NCI-H2081 treated with DMSO at 0.1 percent for 48 hours (cell line): ENCODE results near the gene CEP68.

Experiments used
- DNase-seq: peaks from one replicate; lab custom pipeline; 2025; lab: John Stamatoyannopoulos, UW

CEP68 gene

DNA sequence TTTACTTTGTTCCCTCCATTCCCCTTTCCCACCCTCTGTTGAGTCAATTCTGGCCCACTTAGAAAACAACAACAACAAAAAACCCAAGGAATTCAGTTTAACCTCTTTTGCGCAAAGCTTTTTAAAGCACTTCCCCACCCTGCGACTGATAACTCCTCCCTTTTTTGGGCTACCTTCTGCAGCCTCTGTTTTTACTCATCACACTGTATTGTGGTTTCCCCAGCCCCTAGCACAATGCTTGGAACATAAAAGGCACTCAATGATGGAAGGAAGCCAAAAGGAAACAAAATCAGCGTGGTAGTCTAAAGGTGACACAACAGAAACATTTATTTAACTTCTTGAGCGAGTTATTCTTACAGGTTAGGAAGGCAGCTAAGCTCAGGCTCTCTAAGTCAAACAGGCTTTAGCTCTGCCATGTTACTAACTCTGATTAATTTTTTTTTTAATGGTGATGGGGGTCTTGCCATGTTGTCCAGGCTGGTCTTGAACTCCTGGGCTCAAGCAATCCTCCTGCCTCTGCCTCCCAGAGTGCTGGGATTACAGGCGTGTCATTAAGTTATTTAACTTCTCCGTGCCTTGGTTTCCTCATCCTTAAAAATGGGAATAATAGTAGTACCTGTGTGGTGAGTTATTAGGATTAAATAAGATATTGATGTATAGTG lies 1.3 kb downstream of the CEP68 start:
- DNase-seq = no peak

DNA sequence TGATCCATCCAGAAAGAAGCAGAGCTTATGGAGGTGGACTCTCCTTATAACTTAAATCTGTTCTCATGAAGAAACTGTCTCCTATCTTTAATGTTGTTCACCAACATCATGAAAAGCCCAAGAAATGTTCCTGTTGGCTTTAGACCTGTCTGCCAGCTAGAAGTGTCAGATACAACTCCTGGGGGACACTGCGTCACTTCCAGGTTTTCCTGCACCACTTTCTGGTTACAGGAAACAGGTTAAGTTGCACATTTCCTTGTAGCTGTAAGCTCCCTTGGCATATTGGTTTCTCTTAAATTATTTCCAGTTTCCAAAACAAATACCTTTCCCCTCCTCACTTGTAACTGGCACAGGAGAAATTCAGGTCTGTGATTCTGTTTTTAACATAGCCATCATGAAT lies 2.9 kb downstream of the CEP68 start:
- no peak for DNase-seq

DNA sequence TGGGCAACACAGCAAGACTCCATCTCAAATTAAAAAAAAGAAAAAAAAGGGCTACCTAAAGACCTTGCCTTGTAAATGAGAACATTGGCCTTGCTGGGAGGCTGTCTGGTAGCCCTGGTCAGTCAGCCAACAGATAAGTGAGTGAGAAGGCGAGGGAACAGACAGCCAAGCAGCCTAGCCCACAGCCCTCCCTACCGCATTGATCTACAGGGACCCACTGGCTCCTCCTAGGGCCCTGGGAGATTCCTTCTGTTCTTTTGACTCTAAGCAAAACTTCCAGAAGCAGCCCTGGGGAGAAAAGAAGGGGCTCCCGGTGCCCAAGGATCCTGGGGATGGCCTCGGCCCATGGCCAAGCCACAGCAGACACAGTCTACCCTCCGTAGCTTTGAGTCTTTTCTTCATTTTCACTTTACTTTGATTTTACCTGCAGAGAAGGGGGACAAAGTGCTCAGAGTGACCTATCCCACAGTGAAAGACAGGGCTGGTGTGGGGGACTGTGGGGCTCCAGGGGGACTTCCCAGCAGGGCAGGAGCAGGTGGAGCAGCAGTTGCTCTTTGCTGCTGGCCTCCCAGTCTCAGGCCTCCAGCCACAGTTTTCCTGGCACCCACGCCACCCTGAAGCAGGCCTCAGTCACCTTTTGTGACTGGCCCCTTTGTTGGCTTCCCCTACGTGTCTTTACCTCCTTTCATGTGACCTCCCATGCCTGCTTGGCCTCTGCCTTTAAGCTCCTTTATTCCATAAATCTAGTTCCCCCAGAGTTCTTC lies 5.1 kb downstream of the CEP68 start:
- DNase-seq = no peak

DNA sequence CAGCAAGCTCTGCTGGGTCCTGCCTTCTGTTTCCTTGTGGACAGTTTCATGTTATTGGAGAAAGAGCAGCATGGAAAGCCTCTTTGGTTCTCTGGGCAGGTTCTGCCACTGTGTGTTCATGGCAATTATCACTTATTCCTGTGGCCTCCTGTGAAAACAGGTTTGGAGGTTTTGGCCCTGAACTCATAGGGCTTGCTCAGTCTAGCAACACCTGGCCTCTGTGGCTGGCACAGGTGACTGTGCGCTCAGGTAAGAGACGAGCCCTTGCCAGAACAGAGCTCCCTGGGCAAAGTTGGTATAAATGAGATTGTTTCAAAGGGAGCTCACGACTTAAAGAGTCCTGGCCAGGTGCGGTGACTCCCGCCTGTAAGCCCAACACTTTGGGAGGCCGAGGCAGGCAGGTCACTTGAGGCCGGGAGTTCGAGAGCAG lies 5.7 kb downstream of the CEP68 start:
- DNase-seq = no peak

DNA sequence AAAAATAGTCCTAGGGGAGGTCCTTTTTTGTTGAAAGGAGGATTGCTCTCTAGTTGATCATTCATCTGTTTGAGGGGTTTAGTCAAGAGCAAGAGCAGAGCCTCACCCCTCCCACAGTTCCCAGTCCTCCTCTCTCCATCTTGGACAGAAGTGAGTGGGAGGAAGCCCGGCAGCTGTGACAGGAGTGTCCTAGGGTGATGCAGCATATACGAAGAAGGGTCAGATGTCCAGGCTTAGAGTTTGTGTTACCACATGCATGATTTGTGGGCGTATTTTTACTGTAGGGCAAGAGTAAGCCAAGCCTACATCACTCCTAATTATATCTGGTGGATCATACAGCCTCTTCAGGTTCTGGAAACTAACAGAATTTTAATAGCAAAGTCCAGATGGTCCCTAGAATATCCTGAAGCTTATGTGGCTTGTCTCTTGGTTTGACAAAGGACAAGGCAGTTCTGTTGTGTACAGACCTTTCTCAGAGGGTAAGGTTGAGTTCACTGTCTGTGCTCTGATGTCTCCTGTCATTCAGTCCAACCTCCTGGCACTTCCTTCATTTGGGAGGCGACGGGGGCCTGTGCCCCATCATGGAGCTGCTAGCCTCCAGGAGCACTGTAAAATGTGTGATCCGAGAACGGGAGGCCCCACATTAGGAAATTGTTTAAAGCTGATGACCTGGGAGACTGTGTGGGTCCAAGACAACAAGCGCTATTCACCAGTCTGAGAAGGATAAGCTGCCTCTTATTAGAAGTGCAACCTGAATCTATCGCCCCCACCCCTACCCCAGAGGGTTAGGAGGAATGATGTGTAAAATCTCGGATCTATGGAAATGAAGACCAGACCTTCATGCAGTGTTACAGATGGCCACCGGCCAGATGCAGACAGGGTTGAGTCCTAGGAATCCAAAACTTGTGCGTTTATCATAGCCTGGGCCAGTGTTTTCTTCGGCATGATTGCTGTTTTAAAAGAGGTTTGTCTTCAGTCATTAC lies 6.9 kb downstream of the CEP68 start:
- DNase-seq = no peak

DNA sequence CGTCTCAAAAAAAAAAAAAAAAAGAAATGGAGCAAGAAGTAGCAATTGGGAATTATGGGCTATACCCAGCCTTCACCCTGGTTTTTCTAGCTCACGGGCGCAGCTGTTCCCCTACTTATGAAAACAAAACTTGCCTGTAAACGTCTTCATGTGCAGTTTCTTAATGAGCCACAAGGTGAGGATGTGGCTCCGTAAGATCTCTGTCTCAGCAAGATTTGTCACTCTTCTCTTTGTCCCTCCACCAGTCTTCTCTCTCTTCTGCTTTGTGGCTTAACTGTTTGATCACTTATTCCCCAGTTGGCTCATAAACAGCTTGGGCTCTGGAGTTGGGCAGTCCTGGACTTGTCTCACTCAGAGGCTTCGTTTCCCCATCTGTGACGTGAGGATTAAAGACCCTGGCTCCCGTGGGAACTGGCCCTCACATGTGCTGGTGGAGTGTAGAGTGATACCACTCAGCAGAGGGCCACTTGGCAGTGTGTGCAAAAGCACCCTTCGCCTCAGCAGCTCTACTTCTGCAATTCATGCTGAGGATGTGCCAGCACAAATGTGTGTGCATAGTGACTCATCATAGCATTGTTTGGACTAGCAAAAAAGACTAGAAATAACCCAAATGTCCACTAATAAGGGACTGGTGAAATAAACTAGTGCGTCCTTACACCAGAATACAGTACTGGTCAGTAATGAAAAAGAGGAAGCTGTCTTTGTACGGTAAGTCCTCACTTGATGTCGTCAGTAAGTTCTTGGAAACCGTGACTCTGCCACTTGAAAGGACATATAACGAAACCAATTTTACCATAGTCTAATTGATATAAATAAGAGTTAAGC lies 8.7 kb downstream of the CEP68 start:
- no peak for DNase-seq

DNA sequence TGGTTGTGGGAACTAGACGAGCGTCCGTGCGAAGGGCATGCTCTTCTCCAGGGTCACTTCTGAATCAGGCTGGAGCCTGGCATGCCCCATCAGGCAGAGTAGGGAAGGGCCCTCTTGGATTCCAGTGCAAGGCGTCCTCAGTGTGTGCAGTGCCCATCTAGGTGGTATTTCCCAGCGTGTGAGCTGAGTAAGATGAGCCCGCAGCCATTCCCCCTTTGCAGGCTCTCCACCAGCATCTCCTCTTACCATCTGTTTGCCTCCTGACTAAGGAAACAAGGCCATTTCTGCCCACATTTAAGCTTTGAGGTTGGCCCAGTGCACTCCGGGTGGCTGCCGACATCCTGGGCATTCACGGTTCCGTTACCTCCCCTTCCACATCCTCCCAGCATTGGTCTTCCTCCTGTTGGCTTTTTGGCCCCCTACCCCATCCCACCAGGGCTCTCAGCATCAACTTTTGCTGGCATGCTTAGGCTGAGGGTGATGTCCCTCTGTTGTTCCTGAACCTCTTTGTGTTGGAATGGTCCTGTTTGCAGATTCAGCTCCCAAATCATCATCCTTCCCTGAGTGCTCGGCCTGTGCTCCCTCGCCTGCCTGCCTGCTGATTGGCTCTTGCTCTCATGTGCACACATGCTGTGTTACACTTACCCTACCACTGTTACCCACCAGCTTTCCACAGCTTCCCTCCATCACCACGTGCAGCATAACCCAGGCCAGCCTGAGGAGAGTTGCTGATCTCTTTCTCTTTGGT lies 11.8 kb downstream of the CEP68 start:
- no peak for DNase-seq

DNA sequence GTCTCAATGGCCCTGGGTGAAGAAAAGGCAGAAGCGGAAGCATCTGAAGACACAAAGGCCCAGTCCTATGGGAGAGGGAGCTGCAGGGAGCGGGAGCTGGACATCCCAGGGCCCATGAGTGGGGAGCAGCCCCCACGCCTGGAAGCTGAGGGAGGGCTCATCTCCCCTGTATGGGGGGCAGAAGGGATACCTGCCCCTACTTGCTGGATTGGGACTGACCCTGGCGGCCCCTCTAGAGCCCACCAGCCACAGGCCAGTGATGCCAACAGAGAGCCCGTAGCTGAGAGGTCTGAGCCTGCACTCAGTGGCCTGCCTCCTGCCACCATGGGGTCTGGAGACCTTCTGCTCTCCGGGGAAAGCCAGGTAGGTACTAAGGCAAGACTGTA lies 13.2 kb downstream of the CEP68 start:
- no peak for DNase-seq

DNA sequence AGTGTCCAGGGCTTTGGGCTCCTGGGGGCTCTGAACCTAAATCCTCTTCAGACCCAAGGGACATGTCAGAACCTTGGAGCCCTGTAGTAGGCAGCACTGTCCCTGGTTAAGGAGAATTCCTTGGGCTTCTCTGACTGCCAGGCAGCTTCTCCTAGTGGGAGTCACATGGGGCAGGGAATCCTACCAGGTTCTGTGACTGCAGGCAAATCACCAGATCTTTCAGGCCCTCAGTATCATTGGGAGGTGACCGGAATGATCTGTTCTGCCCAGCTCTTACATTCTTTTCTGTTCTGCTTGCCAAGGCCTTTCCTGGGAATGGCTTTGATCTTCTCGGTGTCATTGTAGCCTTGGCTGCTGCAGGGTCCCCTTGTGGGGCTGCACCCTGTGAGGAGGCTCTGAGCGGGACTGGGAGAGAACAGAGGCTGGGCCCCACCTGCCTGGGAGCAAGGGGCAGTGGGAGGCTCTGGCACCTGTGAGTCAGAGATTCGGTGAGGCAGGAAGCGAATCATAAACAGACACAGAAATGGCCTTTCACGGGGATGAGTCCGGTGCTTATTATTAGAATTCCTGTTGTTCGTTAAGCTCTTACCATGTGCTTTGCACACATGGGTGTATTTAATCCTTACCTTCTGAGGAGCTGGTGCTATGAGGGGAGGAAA lies 14.1 kb downstream of the CEP68 start:
- DNase-seq = no peak

DNA sequence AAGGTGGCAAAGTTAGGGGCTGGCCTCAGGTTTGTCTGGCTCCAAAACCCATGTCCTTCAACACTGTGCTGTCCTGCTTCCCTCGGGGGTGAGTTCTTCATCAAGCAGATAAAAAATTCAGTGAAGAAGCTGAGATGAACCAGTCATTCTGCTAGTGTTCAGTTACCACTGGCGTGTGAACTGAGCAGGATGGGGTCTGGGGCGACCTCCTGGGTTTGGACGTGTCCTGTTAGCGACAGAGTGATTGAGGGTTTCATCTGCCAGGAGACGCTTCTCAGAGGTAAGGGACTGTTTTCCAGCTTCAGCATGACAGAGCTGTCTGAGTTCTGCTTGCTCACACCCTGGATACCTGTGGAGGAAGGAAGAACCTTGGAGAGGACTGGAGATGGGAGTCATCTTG lies 14.6 kb downstream of the CEP68 start:
- no peak for DNase-seq

DNA sequence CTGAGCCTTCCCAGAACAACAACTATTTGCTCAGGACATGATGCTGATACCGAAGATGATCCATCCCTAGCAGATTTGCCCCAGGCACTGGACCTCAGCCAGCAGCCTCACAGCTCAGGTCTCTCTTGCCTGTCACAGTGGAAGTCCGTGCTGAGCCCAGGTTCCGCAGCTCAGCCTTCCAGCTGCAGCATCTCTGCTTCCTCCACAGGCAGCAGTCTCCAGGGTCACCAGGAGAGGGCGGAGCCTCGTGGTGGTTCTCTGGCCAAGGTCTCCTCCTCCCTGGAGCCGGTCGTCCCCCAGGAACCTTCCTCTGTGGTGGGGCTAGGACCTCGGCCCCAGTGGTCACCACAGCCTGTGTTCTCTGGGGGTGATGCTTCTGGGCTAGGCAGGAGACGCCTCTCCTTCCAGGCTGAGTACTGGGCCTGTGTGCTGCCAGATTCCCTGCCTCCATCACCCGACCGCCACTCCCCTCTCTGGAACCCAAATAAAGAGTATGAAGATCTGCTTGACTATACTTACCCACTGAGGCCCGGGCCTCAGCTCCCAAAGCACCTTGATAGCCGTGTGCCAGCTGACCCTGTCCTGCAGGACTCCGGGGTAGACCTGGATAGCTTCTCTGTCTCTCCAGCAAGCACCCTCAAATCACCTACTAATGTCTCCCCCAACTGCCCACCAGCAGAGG lies 15.4 kb downstream of the CEP68 start:
- DNase-seq = no peak

DNA sequence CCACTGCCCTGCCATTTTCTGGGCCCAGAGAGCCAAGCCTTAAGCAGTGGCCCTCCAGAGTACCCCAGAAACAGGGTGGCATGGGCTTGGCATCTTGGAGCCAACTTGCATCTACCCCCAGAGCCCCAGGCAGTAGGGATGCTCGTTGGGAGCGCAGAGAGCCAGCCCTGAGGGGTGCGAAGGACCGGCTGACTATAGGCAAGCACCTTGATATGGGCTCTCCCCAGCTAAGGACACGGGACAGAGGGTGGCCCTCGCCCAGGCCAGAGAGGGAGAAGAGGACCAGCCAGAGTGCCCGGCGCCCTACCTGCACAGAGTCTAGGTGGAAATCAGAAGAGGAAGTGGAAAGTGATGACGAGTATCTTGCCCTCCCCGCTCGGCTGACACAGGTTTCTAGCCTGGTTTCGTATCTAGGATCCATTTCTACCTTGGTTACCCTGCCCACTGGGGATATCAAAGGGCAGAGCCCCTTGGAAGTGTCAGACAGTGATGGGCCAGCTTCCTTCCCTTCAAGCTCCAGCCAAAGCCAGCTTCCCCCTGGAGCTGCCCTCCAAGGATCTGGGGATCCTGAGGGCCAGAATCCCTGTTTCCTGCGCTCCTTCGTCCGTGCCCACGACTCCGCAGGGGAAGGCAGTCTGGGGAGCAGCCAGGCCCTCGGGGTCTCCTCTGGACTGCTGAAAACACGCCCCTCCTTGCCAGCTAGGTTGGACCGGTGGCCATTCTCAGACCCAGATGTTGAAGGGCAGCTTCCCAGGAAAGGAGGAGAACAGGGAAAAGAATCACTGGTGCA lies 16.2 kb downstream of the CEP68 start:
- DNase-seq = no peak

DNA sequence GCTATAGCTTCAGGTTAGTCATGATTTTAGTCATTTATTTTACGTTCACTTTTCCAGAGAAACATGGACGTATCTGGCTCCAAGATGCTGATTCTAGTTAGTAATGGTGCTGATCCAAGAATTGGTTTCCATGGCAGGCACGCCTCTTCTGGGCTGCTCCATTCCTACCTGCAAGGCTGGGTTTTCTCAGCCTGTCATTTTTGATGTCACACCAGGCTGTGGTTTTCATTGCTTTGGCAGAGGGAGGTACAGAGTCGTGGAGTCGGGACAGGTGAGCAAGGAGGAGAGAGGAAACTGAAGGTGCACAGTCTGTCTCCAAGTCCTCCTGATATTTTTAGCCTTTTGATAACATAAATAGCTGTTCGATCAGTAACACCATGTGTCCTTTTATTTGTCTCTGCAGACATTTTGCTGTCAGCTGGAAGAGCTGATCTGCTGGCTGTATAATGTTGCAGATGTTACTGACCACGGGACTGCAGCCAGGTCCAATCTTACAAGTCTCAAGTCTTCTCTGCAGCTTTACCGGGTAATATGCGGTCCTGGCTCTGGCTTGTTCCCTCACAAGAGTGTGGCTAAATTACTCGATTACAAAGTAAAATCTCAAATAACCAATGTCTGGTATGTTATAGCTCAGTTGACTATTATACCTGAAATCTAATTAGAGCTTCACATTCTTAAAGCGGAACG lies 17.8 kb downstream of the CEP68 start:
- DNase-seq = no peak

DNA sequence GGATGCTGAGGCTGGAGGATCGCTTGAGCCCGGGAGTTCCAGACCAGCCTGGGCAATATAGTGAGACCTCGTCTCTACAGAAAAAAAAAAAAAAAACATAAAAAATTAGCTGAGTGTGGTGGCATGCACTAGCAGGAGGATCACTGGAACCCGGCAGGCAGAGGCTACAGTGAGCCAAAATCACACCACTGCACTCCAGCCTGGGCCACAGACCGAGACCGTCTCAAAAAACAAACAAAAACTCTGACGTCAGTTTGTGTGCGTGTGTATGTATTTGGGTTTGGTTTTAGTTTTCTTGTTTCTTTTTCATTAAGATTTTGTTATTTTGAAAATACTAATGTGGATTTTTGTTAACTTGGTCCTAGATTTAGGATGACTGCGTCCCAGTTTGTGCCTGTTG lies 19.0 kb downstream of the CEP68 start:
- DNase-seq = no peak

DNA sequence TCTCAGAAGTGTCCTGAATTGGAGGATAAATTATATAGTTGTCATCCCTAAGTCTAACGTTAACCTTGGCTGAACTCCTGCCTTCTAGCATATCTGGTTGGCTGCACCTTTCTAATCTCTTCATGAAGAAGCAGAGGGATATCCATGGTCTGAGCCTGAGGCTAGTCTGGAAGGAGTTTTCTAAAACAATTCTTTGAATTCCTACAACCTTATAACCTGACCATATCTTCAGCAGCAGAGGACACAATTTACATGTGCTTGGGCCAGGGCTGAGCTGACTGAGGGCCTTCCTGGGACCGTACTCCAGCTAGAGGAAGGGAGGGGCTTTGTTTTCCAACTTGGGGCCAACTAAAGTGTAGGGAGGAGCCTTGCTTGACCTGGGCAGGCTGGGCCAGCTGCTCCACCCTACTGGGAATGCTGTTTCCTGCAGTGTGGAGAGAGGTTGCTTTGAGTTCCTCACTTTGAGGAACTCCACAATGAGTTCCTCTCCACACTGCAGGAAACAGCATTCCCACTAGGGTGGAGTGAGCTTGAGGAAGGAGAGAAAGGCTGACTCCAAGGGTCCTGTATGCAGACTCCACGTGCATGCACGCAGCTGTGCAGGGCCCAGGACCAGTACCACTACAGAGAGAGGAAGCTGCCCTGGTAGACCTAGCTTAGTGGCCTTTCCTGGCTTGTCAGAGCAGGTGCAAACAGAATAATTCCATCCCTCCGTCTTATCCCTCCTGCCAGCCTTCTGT lies 19.6 kb downstream of the CEP68 start:
- no peak for DNase-seq

DNA sequence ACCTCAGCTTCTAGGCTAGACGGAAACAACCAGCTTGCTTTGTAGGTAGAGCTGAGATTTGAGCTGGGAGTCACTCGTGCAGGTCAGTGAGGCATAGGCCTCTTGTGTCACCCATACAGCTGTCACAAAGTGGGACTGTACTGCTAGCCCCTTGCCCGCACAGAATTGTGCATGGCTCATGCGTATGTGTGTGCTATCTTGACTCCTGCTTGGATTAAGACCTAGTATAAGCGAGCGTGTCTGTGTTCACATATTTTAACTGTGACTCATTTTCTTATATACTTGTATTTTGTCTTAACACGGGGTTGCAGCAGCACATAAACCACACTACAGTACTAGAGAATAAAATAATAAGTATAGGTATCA lies 20.1 kb downstream of the CEP68 start:
- no peak for DNase-seq

DNA sequence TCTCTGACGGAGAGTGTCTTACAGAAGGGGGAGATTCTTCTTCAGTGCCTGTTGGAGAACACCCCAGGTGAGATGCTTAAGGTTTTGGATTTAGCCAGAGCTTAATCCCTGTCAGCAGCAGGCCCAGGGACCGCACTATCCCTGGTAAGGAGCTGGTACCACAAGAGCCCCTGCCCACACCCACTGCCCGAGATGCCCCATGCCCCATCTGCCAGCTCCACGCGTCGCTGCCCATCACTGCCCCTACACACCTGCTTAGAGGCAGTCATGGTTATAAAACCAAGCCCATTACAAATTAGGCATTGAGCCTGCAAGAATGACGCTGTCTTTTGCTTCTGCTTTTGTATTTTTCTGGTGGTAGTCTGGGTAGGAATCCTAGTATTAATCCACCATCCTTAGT lies 21.7 kb downstream of the CEP68 start:
- DNase-seq = no peak

DNA sequence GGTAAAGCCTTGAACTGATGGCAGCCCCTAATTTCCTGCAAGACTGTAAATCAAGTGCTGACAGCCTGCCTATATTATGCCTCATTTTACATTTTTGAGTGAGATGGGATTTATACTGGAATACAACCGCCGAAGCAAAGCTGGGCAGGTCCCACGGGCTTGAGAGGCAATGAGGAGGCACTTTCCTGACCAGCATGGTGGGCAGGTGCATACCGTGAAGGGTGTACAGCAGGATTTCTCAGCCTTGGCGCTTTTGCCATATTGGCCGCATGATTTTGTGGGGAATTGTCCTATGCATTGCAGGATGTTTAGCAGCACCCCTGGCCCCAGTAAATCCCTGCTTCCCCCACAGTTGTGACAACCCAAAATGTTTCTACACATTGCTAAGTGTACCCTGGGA lies 22.8 kb downstream of the CEP68 start:
- DNase-seq = no peak
